ENCODE data around the gene IFNG. TPM values are rescaled to one million over a fixed set of nuclear protein-coding genes. Genes with fewer than 3 reads are reported as not detected.

IFNG gene
- total RNA-seq, 1 donor from 2014 or later: not detected

GRCh38 chr12:68119250-68119649 lies 40.3 kb downstream of the IFNG start:
- Histone ChIP-seq H3K36me3 (ENCODE audit: control insufficient read depth in 3 of 3, insufficient read depth in 3 of 3, low read length in 3 of 3) (no peaks in the 10 kb centered on the region), H3K27ac (ENCODE audit: low read depth, low read length) (no peak overlapping the region), H3K9me3 (ENCODE audit: control insufficient read depth in 3 of 3, low read length in 3 of 3) (no peaks in the 10 kb centered on the region), H3K4me3 (ENCODE audit: low read length in 3 of 3) (no peak overlapping the region), H3K9ac (ENCODE audit: low read depth in 1 of 3, low read length in 3 of 3) (no peak overlapping the region), H3K27me3 (ENCODE audit: control insufficient read depth in 3 of 3, insufficient read depth in 3 of 3, low read length in 3 of 3) (no peaks in the 10 kb centered on the region), H3K4me1 (ENCODE audit: control insufficient read depth in 3 of 3, insufficient read depth in 3 of 3, low read length in 3 of 3) (peaks cover 0 to 10% (median 6%) of the 10 kb centered on the region in 3 donors)

- no peak overlapping the region for H3K4me3 ChIP-seq (ENCODE audit: low read length in 3 of 3)
- H3K27me3 ChIP-seq (ENCODE audit: control insufficient read depth in 3 of 3, insufficient read depth in 3 of 3, low read length in 3 of 3): no peaks in the 10 kb centered on the region
- no peak overlapping the region for H3K27ac ChIP-seq (ENCODE audit: low read depth, low read length)
These were observed 41.3 kb downstream of the IFNG start for GRCh38 chr12:68118096-68118755.

GRCh38 chr12:68117661-68118060 lies 41.9 kb downstream of the IFNG start:
- Histone ChIP-seq H3K9ac (ENCODE audit: low read depth in 1 of 3, low read length in 3 of 3) (no peak overlapping the region), H3K9me3 (ENCODE audit: control insufficient read depth in 3 of 3, low read length in 3 of 3) (no peaks in the 10 kb centered on the region), H3K27me3 (ENCODE audit: control insufficient read depth in 3 of 3, insufficient read depth in 3 of 3, low read length in 3 of 3) (no peaks in the 10 kb centered on the region), H3K27ac (ENCODE audit: low read depth, low read length) (no peak overlapping the region), H3K4me3 (ENCODE audit: low read length in 3 of 3) (no peak overlapping the region), H3K36me3 (ENCODE audit: control insufficient read depth in 3 of 3, insufficient read depth in 3 of 3, low read length in 3 of 3) (no peaks in the 10 kb centered on the region), H3K4me1 (ENCODE audit: control insufficient read depth in 3 of 3, insufficient read depth in 3 of 3, low read length in 3 of 3) (peaks cover 0 to 10% (median 6%) of the 10 kb centered on the region in 3 donors)

More at GRCh38 chr12:68118096-68118755, 41.3 kb downstream of the IFNG start:
- Histone ChIP-seq H3K36me3 (ENCODE audit: control insufficient read depth in 3 of 3, insufficient read depth in 3 of 3, low read length in 3 of 3) (no peaks in the 10 kb centered on the region), H3K9me3 (ENCODE audit: control insufficient read depth in 3 of 3, low read length in 3 of 3) (no peaks in the 10 kb centered on the region), H3K4me1 (ENCODE audit: control insufficient read depth in 3 of 3, insufficient read depth in 3 of 3, low read length in 3 of 3) (peaks cover 0 to 10% (median 6%) of the 10 kb centered on the region in 3 donors), H3K9ac (ENCODE audit: low read depth in 1 of 3, low read length in 3 of 3) (no peak overlapping the region)

GRCh38 chr12:68115281-68115680 lies 44.3 kb downstream of the IFNG start:
- Histone ChIP-seq H3K9ac (ENCODE audit: low read depth in 1 of 3, low read length in 3 of 3) (no peak overlapping the region), H3K4me1 (ENCODE audit: control insufficient read depth in 3 of 3, insufficient read depth in 3 of 3, low read length in 3 of 3) (peaks cover 0 to 5% (median 0%) of the 10 kb centered on the region in 3 donors), H3K27ac (ENCODE audit: low read depth, low read length) (no peak overlapping the region), H3K9me3 (ENCODE audit: control insufficient read depth in 3 of 3, low read length in 3 of 3) (no peaks in the 10 kb centered on the region), H3K4me3 (ENCODE audit: low read length in 3 of 3) (no peak overlapping the region), H3K27me3 (ENCODE audit: control insufficient read depth in 3 of 3, insufficient read depth in 3 of 3, low read length in 3 of 3) (no peaks in the 10 kb centered on the region), H3K36me3 (ENCODE audit: control insufficient read depth in 3 of 3, insufficient read depth in 3 of 3, low read length in 3 of 3) (no peaks in the 10 kb centered on the region)

GRCh38 chr12:68114606-68115005 lies 44.9 kb downstream of the IFNG start:
- H3K27ac ChIP-seq (ENCODE audit: low read depth, low read length): no peak overlapping the region
- H3K9me3 ChIP-seq (ENCODE audit: control insufficient read depth in 3 of 3, low read length in 3 of 3): no peaks in the 10 kb centered on the region
- no peaks in the 10 kb centered on the region for H3K36me3 ChIP-seq (ENCODE audit: control insufficient read depth in 3 of 3, insufficient read depth in 3 of 3, low read length in 3 of 3)
- no peak overlapping the region for H3K4me3 ChIP-seq (ENCODE audit: low read length in 3 of 3)
- no peak overlapping the region for H3K9ac ChIP-seq (ENCODE audit: low read depth in 1 of 3, low read length in 3 of 3)
- H3K4me1 ChIP-seq (ENCODE audit: control insufficient read depth in 3 of 3, insufficient read depth in 3 of 3, low read length in 3 of 3): peaks cover 0 to under 1% (median 0%) of the 10 kb centered on the region in 3 donors
- H3K27me3 ChIP-seq (ENCODE audit: control insufficient read depth in 3 of 3, insufficient read depth in 3 of 3, low read length in 3 of 3): no peaks in the 10 kb centered on the region

GRCh38 chr12:68113644-68114043 lies 45.9 kb downstream of the IFNG start:
- no peak overlapping the region for H3K9ac ChIP-seq (ENCODE audit: low read depth in 1 of 3, low read length in 3 of 3)
- no peak overlapping the region for H3K4me3 ChIP-seq (ENCODE audit: low read length in 3 of 3)
- no peaks in the 10 kb centered on the region for H3K9me3 ChIP-seq (ENCODE audit: control insufficient read depth in 3 of 3, low read length in 3 of 3)
- no peaks in the 10 kb centered on the region for H3K4me1 ChIP-seq (ENCODE audit: control insufficient read depth in 3 of 3, insufficient read depth in 3 of 3, low read length in 3 of 3)
- no peaks in the 10 kb centered on the region for H3K36me3 ChIP-seq (ENCODE audit: control insufficient read depth in 3 of 3, insufficient read depth in 3 of 3, low read length in 3 of 3)
- no peak overlapping the region for H3K27ac ChIP-seq (ENCODE audit: low read depth, low read length)
- H3K27me3 ChIP-seq (ENCODE audit: control insufficient read depth in 3 of 3, insufficient read depth in 3 of 3, low read length in 3 of 3): no peaks in the 10 kb centered on the region

- no peaks in the 10 kb centered on the region for H3K27me3 ChIP-seq (ENCODE audit: control insufficient read depth in 3 of 3, insufficient read depth in 3 of 3, low read length in 3 of 3)
- H3K36me3 ChIP-seq (ENCODE audit: control insufficient read depth in 3 of 3, insufficient read depth in 3 of 3, low read length in 3 of 3): no peaks in the 10 kb centered on the region
- no peaks in the 10 kb centered on the region for H3K4me1 ChIP-seq (ENCODE audit: control insufficient read depth in 3 of 3, insufficient read depth in 3 of 3, low read length in 3 of 3)
- H3K4me3 ChIP-seq (ENCODE audit: low read length in 3 of 3): no peak overlapping the region
- no peaks in the 10 kb centered on the region for H3K9me3 ChIP-seq (ENCODE audit: control insufficient read depth in 3 of 3, low read length in 3 of 3)
- H3K9ac ChIP-seq (ENCODE audit: low read depth in 1 of 3, low read length in 3 of 3): no peak overlapping the region
- no peak overlapping the region for H3K27ac ChIP-seq (ENCODE audit: low read depth, low read length)
These were observed 47.5 kb downstream of the IFNG start for GRCh38 chr12:68111995-68112394.

GRCh38 chr12:68109444-68110217 lies 49.9 kb downstream of the IFNG start:
- Histone ChIP-seq H3K4me1 (ENCODE audit: control insufficient read depth in 3 of 3, insufficient read depth in 3 of 3, low read length in 3 of 3) (no peaks in the 10 kb centered on the region), H3K27ac (ENCODE audit: low read depth, low read length) (no peak overlapping the region), H3K9me3 (ENCODE audit: control insufficient read depth in 3 of 3, low read length in 3 of 3) (no peaks in the 10 kb centered on the region), H3K36me3 (ENCODE audit: control insufficient read depth in 3 of 3, insufficient read depth in 3 of 3, low read length in 3 of 3) (no peaks in the 10 kb centered on the region), H3K9ac (ENCODE audit: low read depth in 1 of 3, low read length in 3 of 3) (no peak overlapping the region), H3K27me3 (ENCODE audit: control insufficient read depth in 3 of 3, insufficient read depth in 3 of 3, low read length in 3 of 3) (no peaks in the 10 kb centered on the region), H3K4me3 (ENCODE audit: low read length in 3 of 3) (no peak overlapping the region)

- no peaks in the 10 kb centered on the region for H3K4me1 ChIP-seq (ENCODE audit: control insufficient read depth in 3 of 3, insufficient read depth in 3 of 3, low read length in 3 of 3)
- no peak overlapping the region for H3K27ac ChIP-seq (ENCODE audit: low read depth, low read length)
- H3K27me3 ChIP-seq (ENCODE audit: control insufficient read depth in 3 of 3, insufficient read depth in 3 of 3, low read length in 3 of 3): no peaks in the 10 kb centered on the region
- no peak overlapping the region for H3K9ac ChIP-seq (ENCODE audit: low read depth in 1 of 3, low read length in 3 of 3)
- no peak overlapping the region for H3K4me3 ChIP-seq (ENCODE audit: low read length in 3 of 3)
- no peaks in the 10 kb centered on the region for H3K9me3 ChIP-seq (ENCODE audit: control insufficient read depth in 3 of 3, low read length in 3 of 3)
- no peaks in the 10 kb centered on the region for H3K36me3 ChIP-seq (ENCODE audit: control insufficient read depth in 3 of 3, insufficient read depth in 3 of 3, low read length in 3 of 3)
These were observed 50.5 kb downstream of the IFNG start for GRCh38 chr12:68109001-68109400.

- Histone ChIP-seq H3K36me3 (ENCODE audit: control insufficient read depth in 3 of 3, insufficient read depth in 3 of 3, low read length in 3 of 3) (no peaks in the 10 kb centered on the region), H3K4me1 (ENCODE audit: control insufficient read depth in 3 of 3, insufficient read depth in 3 of 3, low read length in 3 of 3) (no peaks in the 10 kb centered on the region), H3K9ac (ENCODE audit: low read depth in 1 of 3, low read length in 3 of 3) (no peak overlapping the region), H3K27me3 (ENCODE audit: control insufficient read depth in 3 of 3, insufficient read depth in 3 of 3, low read length in 3 of 3) (no peaks in the 10 kb centered on the region), H3K4me3 (ENCODE audit: low read length in 3 of 3) (no peak overlapping the region), H3K9me3 (ENCODE audit: control insufficient read depth in 3 of 3, low read length in 3 of 3) (no peaks in the 10 kb centered on the region), H3K27ac (ENCODE audit: low read depth, low read length) (no peak overlapping the region)
These were observed 52.9 kb downstream of the IFNG start for GRCh38 chr12:68106660-68107059.
